Testis (tissue), 2 donors: ENCODE measurements around the gene EDIL3.

ENCODE experiments used
- CTCF ChIP-seq, 3 experiments: fragments of 450-650 bp in 2 of 3; fragments of 200-600 bp in 1 of 3; sonication (generic) in 1 of 3; IDR thresholded peaks; one replicate each; pipeline ENCODE4 v1.5.1; 2016 to 2019; ENCODE audit warnings: antibody characterized with exemption in 3 of 3, mild to moderate bottlenecking in 2 of 3, moderate library complexity in 1 of 3
- POLR2A ChIP-seq: fragments of 450-650 bp; IDR thresholded peaks from one replicate; pipeline ENCODE4 v1.6.1; 2017; ENCODE audit warnings: antibody characterized with exemption, mild to moderate bottlenecking, moderate library complexity

GRCh38 chr5:84373506-84373905, 11.2 kb downstream of the EDIL3 start:
- no peak for TF ChIP-seq CTCF (IDR thresholded peaks at IDR 0.05)
- TF ChIP-seq POLR2A, result no peak
